GM18870 (cell line): ENCODE data around the gene TACR2.

Source experiments
- ATAC-seq: cut with Tn5 transposase; IDR thresholded peaks from one replicate; pipeline ENCODE4 v1.9.1; 2021; ENCODE audit warnings: moderate library complexity; ENCODE audit not compliant: unreplicated experiment

TACR2 gene

GRCh38 chr10:69405221-69405620, 11.5 kb downstream of the TACR2 start:
- no peak for ATAC-seq

GRCh38 chr10:69404786-69405185, 11.9 kb downstream of the TACR2 start:
- no peak for ATAC-seq

GRCh38 chr10:69403519-69403918, 13.2 kb downstream of the TACR2 start:
- no peak for ATAC-seq

DNA sequence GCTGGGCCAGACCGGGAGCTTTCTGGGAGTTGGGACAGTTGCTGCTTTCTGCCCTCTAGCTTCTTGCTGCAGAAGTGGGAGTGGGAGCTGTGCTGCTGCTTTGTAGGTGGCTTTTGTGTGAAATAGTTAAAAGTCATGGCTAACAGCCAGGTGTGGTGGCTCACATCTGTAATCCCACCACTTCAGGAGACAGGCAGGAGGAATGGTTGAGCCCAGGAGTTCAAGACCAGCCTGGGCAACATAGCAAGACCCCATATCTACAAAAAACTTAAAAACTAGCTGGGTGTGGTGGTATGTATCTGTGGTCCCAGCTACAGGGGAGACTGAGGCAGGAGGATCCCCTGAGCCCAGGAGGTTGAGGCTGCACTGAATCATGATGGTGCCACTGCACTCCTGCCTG, 13.7 kb downstream of the TACR2 start:
- no peak for ATAC-seq

- ATAC-seq: no peak
Measured at GRCh38 chr10:69402386-69402785, 14.3 kb downstream of the TACR2 start.

DNA sequence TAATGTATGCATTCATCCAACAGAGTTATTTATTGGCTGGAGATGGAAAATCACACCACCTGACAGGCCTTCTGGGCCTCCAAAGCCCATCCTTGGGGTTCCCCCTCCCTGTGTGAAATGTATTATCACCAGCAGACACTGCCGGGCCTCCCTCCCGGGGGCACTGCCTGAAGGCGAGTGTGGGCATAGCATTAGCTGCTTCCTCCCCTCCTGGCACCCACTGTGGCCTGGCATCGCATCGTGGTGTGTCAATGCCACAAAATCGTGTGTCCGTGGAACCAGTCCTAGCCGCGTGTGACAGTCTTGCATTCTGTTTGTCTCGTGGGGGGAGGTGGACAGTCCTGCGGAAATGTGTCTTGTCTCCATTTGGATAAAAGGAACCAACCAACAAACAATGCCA, 15.3 kb downstream of the TACR2 start:
- no peak for ATAC-seq

- no peak for ATAC-seq
Measured at GRCh38 chr10:69400936-69401335, 15.8 kb downstream of the TACR2 start.

DNA sequence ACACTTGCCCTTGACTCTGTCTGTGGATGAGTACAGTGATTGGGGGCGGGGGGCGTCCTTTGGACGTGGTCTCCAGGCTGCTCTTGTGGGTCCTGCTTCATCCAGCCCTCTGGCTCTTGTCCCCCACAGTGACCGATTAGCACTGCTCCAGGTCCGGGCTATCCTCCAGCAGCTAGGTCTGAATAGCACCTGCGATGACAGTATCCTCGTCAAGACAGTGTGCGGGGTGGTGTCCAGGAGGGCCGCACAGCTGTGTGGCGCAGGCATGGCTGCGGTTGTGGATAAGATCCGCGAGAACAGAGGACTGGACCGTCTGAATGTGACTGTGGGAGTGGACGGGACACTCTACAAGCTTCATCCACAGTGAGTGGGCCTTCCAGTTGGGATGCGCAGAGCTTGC, 18.3 kb downstream of the TACR2 start:
- ATAC-seq: no peak

DNA sequence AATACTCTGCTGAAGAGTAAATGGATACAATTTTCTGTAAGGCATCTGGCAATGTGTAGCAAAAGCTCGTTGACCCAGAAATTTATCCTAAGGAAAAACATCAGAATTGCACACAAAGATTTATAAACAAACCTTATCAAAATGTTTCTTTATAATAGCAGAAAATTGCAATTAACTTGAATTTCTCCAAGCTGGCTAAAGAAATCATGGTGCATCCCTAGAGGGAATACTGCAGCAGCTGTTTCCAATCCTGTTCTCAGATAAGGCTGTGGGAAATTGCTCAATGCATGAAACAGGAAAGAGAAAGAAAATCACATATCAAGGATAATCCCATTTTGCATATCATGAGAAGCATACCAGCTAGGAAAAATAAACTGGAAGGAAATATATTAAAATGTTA, 18.7 kb downstream of the TACR2 start:
- no peak for ATAC-seq

DNA sequence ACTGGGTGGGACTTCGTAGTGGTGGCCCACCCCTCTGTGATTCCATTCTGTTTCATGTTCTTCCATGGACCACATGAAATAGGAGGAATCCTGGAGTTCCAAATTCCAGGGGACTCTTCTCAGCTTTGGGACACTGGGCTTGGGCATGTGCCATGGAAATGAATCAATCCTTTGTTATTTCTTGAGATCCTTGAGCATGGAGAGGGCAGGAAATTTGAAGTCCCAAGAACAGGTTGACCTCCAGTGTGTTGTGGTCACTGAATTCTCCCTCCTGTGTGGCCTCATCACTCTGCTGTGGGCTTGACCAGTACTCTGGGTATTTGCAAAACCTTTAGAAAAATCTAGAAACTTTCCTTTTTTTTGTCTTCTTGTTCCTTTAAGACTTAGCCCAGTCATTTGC, 22.7 kb downstream of the TACR2 start:
- no peak for ATAC-seq

- ATAC-seq: no peak
Measured at GRCh38 chr10:69392481-69393000, 24.2 kb downstream of the TACR2 start.

- ATAC-seq: no peak
Measured at GRCh38 chr10:69391158-69391557, 25.6 kb downstream of the TACR2 start.

DNA sequence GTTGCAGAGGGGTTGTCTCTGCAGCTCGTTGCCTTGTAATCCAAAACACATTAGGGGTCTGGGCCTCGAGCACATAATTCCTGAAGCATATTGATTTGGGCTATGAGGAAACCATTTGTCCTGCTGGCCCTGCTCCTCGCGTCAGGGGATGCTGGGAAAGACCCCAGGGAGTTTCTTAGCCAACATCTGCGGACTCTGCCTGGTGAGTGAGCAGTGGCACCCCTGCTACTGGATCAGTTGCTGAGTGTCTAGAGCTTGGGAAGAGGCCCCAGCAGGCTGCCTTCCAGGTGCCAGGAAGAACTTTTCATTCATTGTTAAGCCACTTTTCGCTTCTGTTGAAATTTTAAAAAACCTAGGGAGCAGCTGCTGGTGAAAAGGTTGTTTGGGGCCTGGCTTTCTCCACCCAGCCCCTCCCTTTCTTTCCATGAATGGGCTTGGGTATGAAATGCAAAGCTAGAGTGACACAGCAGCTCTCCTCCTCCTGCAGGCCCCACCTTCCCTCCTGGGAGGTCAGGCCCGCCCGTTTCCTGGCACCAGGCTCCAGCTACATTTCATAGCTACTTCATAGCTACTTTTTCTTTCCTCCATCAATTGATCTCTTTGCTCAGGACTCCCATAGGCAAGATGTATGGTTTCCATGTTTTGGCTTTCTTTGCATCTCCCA, 26.8 kb downstream of the TACR2 start:
- ATAC-seq: no peak

GRCh38 chr10:69388488-69388887, 28.2 kb downstream of the TACR2 start:
- no peak for ATAC-seq

GRCh38 chr10:69387500-69387899, 29.2 kb downstream of the TACR2 start:
- no peak for ATAC-seq

GRCh38 chr10:69385454-69386350, 31.0 kb downstream of the TACR2 start:
- ATAC-seq: no peak

DNA sequence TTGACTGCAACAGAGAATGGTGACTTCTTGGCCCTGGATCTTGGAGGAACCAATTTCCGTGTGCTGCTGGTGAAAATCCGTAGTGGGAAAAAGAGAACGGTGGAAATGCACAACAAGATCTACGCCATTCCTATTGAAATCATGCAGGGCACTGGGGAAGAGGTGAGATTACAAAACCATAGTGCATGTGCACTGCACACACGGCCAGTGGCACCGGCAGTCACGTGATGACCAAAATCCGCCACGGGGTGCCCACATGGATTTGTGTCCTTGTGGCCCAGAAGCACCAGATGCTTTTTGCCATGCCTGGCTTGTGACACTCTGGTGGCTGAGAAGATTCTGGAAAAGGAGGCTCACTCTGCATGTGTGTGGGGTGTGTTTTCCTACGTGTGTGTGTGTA, 32.4 kb downstream of the TACR2 start:
- no peak for ATAC-seq

DNA sequence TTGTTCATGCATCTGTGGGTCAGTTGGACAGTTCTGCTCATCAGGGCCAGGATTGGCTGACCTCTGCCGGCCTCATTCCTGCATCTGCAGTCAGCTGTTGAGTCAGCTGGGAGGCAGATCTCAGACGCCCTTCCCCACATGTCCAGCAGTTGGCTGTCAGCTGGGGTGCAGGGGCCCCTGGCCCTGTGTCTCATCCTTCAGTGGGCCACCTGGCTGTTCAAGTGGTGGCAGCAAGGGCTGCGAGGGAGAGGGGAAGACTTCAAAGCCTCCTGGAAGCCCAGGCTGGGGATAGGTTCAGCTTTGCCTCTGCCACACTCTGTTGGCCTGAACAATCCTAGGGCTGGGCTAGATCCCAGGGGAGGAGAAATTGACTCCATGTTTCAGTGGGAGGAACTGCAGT, 33.2 kb downstream of the TACR2 start:
- ATAC-seq: no peak

DNA sequence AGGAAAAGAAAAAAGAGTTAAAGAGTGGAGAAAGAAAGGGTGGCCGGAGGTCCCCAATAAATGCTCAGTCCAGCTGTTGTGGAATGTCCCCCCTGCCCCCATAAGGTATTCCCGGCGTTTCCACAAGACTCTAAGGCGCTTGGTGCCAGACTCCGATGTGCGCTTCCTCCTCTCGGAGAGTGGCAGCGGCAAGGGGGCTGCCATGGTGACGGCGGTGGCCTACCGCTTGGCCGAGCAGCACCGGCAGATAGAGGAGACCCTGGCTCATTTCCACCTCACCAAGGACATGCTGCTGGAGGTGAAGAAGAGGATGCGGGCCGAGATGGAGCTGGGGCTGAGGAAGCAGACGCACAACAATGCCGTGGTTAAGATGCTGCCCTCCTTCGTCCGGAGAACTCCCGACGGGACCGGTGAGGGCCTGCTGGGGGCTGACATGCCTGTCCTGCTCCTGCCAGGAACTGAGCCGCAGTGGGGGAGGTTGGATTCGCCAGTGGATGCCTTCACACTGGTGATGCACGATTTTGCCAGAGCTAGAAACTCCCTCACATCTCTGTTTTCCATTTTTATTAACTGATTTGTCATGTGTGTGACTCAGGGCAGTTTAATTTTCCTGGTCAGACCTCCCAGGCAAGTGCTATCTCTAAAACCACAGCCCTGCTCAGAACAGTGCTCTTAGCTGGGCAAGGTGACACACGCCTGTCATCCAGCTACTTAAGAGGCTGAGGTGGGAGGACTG, 34.2 kb downstream of the TACR2 start:
- no peak for ATAC-seq

GRCh38 chr10:69379800-69380199, 36.9 kb downstream of the TACR2 start:
- ATAC-seq: no peak

GRCh38 chr10:69377933-69378332, 38.8 kb downstream of the TACR2 start:
- no peak for ATAC-seq

GRCh38 chr10:69377191-69377590, 39.5 kb downstream of the TACR2 start:
- ATAC-seq: no peak
